GM19468 (cell line): ENCODE results near the gene DMPK.
"Not testable (repeated sequence)": the region's sequence is repeated elsewhere in the genome, so short reads cannot be mapped to it uniquely, and the experiment has no call there.

ENCODE experiments used
- ATAC-seq: cut with Tn5 transposase; IDR thresholded peaks from one replicate; pipeline ENCODE4 v1.9.1; 2021; ENCODE audit warnings: mild to moderate bottlenecking, moderate library complexity, moderate number of reproducible peaks; ENCODE audit not compliant: unreplicated experiment; ENCODE audit errors: extremely low read depth

The DMPK gene

DNA sequence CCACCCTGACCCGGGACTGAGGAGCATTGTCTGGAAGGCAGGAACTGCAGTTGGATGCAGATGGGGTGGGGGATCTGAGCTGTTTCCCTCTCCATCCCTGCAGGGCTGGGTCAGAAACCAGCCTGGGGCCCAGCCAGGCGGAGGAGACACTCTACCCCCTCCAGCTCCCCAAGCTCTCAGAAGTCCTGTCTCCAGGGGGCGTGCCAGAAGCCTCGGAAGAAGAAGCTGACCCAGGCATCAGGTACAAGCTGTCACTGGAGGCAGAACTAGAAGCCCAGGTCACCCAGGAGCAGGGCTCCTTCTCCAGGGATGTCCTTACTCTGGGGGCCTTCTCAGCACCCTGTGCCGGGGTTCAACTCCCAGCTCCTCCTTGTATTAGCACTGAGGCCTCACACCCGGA lies 28.7 kb downstream of the DMPK start:
- no peak for ATAC-seq

DNA sequence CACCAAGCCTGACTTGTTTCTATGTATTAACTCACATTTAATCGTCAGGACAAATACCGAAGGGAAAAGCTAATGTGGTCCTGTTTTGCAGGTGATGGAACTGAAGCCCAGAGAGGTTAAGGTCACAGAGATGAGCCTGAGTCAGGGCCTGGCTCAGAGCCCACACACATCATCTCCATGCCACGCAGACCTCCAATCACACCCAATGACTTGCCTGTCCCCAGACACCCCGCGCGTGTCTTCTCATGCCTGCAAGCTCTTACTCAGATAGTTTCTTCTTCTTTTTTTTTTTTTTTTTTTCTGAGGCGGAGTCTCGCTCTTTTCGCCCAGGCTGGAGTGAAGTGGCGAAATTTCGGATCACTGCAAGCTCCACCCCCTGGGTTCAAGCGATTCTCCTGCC lies 29.7 kb downstream of the DMPK start:
- ATAC-seq: no peak

DNA sequence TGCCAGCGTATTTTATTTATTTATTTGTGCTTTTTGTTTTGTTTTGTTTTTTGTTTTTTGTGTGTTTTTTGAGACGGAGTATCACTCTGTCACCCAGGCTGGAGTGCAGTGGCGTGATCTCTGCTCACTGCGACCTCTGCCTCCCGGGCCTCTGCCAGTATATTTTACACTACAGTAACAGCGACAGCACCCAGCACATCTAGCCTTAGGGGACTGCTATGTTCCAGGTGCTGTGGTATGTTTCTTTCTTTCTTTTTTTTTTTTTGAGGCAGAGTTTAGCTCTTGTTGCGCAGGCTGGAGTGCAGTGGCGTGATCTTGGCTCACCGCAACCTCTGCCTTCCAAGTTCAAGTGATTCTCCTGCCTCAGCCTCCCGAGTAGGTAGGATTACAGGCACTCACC lies 30.8 kb downstream of the DMPK start:
- ATAC-seq: not testable (repeated sequence)

DNA sequence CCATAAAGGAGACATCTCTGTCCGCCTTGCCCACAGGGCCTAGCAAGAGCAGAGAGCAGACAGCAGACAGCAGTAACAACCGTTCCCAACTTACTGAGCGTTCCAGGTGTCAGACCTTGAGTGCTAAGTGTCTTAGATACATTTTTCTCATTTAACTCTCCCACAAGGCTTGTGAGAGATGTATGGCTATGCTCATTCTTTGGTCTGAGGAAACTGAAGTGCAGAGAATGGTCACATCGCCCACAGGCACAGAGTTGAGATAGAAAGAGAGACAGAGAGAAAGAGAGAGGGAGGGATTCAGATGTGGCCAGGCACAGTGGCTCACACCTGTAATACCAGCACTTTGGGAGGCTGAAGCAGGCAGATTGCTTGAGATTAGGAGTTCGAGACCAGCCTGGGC lies 34.8 kb downstream of the DMPK start:
- no peak for ATAC-seq

DNA sequence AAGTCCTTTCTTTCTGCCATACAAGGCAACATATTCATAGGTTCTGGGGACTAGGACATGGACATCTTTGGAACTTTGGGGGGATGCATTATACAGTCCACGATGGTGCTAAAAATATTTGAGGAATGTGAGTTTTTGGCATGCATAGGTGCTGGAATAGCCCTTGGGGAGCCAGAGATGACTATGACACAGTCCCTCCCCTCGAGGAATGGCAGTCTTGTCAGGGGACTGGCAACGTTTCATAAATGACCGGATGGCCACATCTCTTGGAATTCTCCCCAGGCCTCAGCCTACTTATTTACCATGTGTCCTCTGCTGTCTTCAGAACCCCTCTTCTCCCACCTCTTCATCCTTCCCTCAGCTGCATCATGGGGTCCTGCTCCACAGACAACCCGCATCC lies 35.4 kb downstream of the DMPK start:
- ATAC-seq: no peak

DNA sequence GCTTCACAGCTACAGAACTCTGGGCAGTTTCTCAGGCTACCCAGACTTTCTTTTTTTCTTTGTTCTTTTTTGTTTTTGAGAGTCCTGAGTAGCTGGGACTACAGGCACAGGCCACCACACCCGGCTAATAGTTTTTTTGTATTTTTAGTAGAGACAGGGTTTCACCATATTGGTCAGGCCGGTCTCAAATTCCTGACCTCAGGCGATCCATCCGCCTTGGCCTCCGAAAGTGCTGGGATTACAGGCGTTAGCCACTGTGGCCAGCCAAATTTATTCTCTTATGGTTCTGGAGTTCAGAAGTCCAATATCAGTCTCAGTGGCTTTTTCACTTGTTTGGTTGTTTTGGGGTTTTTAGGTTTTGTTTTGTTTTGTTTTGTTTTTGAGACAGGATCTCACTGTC lies 36.7 kb downstream of the DMPK start:
- ATAC-seq: no peak

DNA sequence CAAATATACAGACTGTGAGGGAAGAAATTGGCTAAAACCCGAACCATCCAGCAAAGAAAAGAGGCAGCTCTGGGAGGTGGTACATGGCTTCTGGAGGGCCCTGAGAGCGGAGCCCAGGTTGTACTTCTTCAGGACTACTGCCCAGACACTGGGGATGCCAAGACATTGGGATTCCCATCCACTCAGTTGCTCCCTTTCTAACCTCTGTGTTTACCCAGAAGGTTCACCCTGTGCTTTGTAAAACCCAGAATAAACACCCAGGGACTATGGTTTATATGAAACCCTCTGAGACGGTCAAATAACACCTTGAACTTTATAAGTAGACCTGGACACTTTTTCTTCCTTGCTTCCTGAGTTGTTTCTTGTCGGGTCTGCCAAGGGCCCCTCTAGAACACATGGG lies 39.3 kb downstream of the DMPK start:
- no peak for ATAC-seq

DNA sequence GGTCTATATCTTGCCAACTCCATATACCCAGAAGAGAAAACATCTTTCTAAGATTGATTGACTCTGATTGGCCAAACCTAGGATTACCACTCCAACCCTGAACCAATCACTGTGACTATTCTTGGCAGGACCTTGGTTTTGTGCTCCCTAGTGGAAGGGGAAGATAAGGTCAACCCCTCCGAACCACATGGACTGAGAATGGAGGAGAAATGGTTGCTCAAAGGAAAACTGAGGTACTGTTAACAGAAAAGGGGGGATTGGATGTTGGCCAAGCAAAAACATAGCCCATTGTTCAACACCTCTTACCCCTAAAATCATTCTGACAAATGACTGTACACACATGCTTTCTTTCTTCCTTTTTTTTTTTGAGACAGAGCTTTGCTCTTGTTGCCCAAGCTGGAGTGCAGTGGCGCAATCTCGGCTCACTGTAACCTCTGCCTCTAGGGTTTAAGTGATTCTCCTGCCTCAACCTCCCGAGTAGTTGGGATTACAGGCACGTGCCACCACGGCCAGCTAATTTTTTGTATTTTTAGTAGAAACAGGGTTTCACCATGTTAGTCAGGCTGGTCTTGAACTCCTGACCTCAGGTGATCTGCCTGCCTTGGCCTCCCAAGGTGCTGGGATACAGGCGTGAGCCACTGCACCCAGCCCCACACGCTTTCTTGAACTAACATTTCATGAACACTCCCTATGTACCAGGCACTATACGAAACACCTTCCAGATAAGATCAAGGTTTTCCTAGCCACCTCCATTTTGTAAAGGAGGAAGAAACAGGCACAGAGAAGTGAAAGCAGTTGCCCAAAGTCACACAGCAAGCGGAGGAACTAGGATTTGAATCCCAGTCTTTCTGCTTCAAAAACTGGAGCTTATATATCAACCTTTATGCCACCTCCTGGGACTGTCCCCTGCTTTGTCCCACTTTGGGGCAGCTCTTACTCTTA lies 42.5 kb downstream of the DMPK start:
- no peak for ATAC-seq

DNA sequence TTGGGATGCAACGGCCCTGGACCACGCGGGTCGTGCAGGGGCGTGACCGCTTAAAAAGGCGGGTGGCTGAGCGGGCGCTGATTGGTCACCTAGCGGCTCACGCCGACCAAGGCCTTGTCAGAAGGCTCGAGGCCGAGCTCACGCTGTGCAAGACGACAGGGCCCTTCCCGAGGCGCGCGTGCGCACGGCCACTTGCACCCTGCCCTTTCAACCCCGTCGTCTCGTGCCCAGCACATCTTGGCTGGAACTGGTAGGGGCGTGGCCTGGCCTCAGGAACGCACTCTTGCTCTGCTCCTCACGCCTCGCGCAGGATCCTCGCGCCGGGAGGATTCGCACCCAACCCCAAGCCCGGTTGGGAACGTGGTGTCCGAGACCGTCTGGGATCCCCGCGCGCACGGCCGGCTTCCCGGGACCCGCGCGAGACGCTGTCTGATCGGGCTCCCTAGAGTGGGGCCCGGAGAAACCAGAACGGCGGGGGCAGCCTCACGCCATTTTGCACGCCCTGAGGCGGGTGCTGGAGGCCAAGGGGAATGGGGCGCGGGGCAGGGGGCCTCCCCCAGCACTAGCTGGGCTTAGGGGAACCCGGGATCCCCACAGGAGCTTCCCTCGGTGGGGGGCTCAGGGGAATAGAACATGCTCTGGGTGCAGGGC lies 49.0 kb downstream of the DMPK start, which contains the start of gene MEIOSIN:
Gene MEIOSIN, plus strand, starts transcription at position 280 of the 651 bp plus-strand sequence. CDS start 1,938 bp downstream, outside the sequence.
- no peak for ATAC-seq

DNA sequence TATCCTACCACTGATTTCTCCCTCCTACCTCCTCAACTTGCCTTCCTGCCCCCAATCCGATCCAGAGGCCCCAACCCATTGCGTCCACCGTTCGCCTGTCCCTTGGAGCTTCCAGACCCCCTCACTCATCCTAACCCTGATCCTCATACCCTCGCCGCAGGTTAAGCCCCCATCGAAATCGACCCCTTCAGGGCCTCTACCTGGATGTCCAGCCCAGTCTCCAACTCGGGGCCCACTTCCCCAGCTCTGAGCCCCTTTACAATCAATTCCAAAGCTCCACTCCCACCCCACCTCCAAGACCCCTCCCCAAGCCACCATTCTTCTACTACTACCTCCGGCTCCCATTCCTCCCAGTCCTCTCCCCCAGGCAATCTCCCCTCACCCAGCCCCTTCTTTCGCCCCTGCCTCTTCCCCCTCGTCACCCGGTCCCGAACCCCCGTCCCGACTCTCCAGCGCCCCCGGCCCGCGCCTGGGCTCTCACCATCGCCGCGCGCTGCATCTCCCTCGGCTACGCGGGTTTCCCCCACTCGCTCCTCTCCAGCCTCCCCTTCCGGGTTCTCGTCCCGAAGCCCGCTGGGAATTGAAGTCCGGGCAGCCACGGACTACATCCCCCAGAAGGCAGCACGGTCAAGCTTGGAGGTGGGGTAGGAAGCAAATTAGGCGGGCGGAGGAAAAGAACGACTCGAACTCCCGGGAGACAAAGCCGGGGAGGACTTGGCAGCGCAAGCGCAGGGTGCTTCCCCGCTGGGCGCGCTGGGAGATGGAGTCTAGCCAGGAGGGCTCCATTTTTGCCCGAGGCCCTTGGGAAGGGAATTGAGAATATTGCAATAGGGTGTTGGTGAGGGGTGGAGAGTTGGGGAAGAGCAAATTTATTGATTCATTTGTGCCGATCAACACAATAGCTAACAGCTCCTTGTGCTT lies 51.7 kb downstream of the DMPK start, which contains the start of gene FBXO46:
Gene FBXO46, minus strand, starts transcription at position 529 of the 921 bp plus-strand sequence. CDS start 17,401 bp downstream, outside the sequence.
- ATAC-seq: peak; percentile 61

DNA sequence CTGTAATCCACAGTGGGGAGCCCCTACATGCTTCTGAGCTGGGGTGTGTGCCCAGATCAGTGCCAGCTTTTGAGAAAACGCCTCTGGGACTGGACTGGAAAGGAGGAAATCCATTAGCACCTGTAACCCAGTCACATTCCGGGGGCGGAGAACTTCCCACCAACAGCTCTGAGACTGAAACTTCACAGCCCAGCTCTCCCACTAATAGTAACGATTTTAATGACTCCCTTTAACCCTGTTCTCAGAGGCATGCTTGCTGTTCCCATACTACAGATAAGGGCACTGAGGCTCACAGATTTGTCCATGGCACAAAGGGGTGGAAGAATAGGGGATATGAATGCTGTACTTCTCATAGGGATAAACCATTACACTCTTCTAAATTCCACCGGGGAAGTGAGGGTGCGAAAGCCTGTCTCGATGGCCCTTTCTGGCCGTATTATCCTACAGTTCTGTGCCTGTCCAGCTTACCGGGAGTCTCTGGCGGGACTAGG lies 52.4 kb downstream of the DMPK start:
- ATAC-seq: no peak

DNA sequence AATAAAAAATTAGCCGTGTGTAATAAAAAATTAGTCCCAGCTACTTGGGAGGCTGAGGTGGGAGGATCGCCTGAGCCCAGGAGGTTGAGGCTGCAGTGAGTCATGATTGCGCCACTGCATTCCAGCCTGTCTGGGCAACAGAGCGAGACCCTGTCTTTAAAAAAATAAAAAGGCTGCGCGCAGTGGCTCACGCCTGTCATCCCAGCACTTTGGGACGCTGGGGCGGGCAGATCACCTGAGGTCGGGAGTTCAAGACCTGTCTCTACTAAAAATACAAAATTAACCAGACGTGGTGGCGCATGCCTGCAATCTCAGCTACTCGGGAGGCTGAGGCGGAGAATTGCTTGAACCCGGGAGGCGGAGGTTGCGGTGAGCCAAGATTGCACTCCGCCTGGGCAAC lies 53.6 kb downstream of the DMPK start:
- ATAC-seq: not testable (repeated sequence)

DNA sequence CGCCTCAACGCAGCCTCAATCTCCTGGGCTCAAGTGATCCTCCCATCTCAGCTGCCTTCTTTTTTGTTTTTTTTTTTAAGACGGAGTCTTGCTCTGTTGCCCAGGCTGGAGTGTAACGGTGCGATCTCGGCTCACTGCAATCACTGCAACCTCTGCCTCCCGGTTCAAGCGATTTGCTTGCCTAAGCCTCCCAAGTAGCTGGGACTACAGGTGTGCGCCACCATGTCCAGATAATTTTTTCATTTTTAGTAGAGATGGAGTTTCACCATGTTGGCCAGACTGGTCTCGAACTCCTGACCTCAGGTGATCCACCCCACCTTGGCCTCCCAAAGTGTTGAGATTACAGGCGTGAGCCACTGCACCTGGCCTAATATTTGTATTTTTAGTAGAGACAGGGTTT lies 62.2 kb downstream of the DMPK start:
- ATAC-seq: not testable (repeated sequence)
